ENCODE measurements around the gene KCND3.

DNA sequence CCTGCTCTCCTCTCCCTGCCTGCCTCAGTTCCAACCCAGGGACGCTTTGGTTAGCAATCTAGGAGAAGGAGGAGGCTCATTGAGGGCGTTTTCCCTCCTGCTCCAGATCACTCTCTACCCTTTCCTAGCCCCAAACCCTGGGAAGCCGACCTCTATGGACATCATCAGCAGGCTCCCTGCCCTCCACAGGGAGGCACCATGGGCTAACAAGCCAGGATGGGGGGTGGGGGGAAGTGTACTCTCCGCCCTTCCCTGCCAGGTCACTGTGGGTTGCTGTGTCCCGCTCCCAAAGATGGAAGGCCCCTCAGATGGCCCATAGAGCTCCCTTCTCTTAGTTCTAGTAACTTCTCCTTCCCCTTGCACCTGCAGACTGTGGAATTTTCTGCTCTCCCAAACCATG is 35.7 kb downstream of the KCND3 start:
- TF ChIP-seq CTCF (IDR thresholded peaks at IDR 0.05) (no peak), POLR2A (IDR thresholded peaks at IDR 0.05) (no peak)

All from lower leg skin (tissue), 3 donors.